Caco-2 (cell line): ENCODE results near the gene PI4K2B. TPM values are rescaled to one million over a fixed set of nuclear protein-coding genes. Genes with fewer than 3 reads are reported as not detected.

Experiments
- BruUV-seq: library from RNA; stranded (reverse); fragments of 400-500 nt; replicated peaks from 2 replicates; lab custom pipeline; 2021; lab: Mats Ljungman, UMichigan
- CTCF ChIA-PET: fragments of 300-600 bp; sonication (Branson Sonifier 250); formaldehyde crosslinking; loops from one replicate; lab custom pipeline; 2022; ENCODE audit warnings: antibody characterized with exemption; lab: Charles Lee
- POLR2A ChIA-PET: fragments of 300-600 bp; sonication (Branson Sonifier 250); formaldehyde crosslinking; loops from one replicate; lab custom pipeline; 2022; ENCODE audit warnings: antibody characterized with exemption; lab: Charles Lee
- DNase-seq, 2 experiments: peaks; one replicate each; pipeline versions ENCODE4 v3.0.0 to v3.0.0-alpha.2; 2020 to 2022
- H3K27me3 ChIP-seq: replicated peaks from 2 replicates; pipeline ENCODE4 v1.6.0; 2011; ENCODE audit warnings: low read length; ENCODE audit not compliant: control insufficient read depth, insufficient read depth
- H3K36me3 ChIP-seq: 2 replicates; pipeline ENCODE4 v1.5.1; 2011; ENCODE audit warnings: low read length; ENCODE audit not compliant: control insufficient read depth, insufficient read depth
- H3K4me1 ChIP-seq: fragments of 250-450 bp; sonication (Bioruptor Pico); 2 replicates; pipeline ENCODE4 v1.5.1; 2020; ENCODE audit warnings: mild to moderate bottlenecking
- H3K4me3 ChIP-seq: 2 replicates; pipeline ENCODE4 v1.5.1; 2011; ENCODE audit warnings: low read depth, mild to moderate bottlenecking, control low read depth, low read length
- H3K9me3 ChIP-seq: fragments of 250-450 bp; sonication (Bioruptor Pico); 2 replicates; pipeline ENCODE4 v1.5.1; 2020; ENCODE audit warnings: mild to moderate bottlenecking, moderate library complexity
- H3K27ac Mint-ChIP-seq: one replicate; pipeline ENCODE4 v1.8.0; 2022; ENCODE audit warnings: mixed read lengths; ENCODE audit not compliant: unreplicated experiment
- H3K27me3 Mint-ChIP-seq: one replicate; pipeline ENCODE4 v1.8.0; 2022; ENCODE audit warnings: mixed read lengths; ENCODE audit not compliant: insufficient read depth, unreplicated experiment
- H3K36me3 Mint-ChIP-seq: one replicate; pipeline ENCODE4 v1.8.0; 2022; ENCODE audit warnings: mild to moderate bottlenecking, mixed read lengths; ENCODE audit not compliant: insufficient read depth, unreplicated experiment
- H3K4me1 Mint-ChIP-seq: one replicate; pipeline ENCODE4 v1.8.0; 2022; ENCODE audit warnings: low read depth, mixed read lengths; ENCODE audit not compliant: unreplicated experiment
- H3K4me3 Mint-ChIP-seq: one replicate; pipeline ENCODE4 v1.8.0; 2022; ENCODE audit warnings: mild to moderate bottlenecking, moderate library complexity, mixed read lengths; ENCODE audit not compliant: unreplicated experiment
- H3K9me3 Mint-ChIP-seq: one replicate; pipeline ENCODE4 v1.8.0; 2022; ENCODE audit warnings: mixed read lengths; ENCODE audit not compliant: unreplicated experiment
- intact Hi-C: fragments of 100-400 bp; cut with micrococcal nuclease; formaldehyde crosslinking; loops from one replicate; pipeline ENCODE4 v1.10.0; 2022; ENCODE audit not compliant: unreplicated experiment
- total RNA-seq: library from RNA; stranded (reverse); gene quantifications from 2 replicates; pipeline ENCODE4 v1.2.3, GENCODE V29; 2022
- TF ChIP-seq, protein P1 (sequence below), 2 experiments: fragments of 200-600 bp in 1 of 2; IDR thresholded peaks; 1 replicate in 1 of 2; 2 replicates in 1 of 2; pipeline versions ENCODE4 v1.5.1 to v1.8.0; 2011 to 2022; ENCODE audit warnings: antibody characterized with exemption in 1 of 2, control low read depth in 1 of 2, inconsistent platforms in 1 of 2, low read depth in 1 of 2, low read length in 1 of 2, mild to moderate bottlenecking in 1 of 2, moderate library complexity in 1 of 2; ENCODE audit not compliant: insufficient read depth in 1 of 2, severe bottlenecking in 1 of 2, unreplicated experiment in 1 of 2

Gene PI4K2B
- total RNA-seq, 1 experiment from 2014 or later, result 25.0 TPM

DNA sequence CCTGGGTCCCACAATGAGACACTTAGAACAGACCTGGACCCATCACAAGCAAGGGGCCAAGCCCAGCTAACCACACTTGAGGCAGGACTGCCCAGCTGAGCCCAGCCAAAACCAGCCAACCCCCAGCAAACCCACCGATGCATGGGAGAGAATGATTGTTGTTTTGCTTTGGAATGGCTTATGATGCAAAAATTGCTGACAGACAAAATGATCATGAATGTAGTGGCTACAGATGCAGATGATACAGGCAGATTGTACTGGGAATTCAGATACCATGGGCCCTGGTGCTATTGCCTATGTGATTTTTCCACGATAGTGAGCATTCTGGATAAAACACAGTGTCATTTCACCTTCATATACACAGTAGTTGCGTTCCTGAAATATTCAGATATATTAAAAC, 69.7 kb downstream of the PI4K2B start:
- Mint-ChIP-seq H3K27me3 (no peaks in the 10 kb centered on the region), H3K4me3 (no peak overlapping the region), H3K9me3 (no peaks in the 10 kb centered on the region), H3K27ac (no peak overlapping the region), H3K4me1 (peaks cover 7% of the 10 kb centered on the region), H3K36me3 (peaks cover 6% of the 10 kb centered on the region)
- ChIA-PET POLR2A (no interaction called here), CTCF (interaction anchor here (3.2 kb wide), 1 partner anchor 9 kb away, joined by 17 read pairs; the partner anchor contains the start of gene ZCCHC4)
- Histone ChIP-seq H3K4me3 (no peak overlapping the region), H3K27me3 (no peaks in the 10 kb centered on the region), H3K9me3 (no peaks in the 10 kb centered on the region), H3K4me1 (peaks cover 12% of the 10 kb centered on the region), H3K36me3 (no peaks in the 10 kb centered on the region)
- no TSS peak for BruUV-seq
- TF ChIP-seq, protein P1, sequence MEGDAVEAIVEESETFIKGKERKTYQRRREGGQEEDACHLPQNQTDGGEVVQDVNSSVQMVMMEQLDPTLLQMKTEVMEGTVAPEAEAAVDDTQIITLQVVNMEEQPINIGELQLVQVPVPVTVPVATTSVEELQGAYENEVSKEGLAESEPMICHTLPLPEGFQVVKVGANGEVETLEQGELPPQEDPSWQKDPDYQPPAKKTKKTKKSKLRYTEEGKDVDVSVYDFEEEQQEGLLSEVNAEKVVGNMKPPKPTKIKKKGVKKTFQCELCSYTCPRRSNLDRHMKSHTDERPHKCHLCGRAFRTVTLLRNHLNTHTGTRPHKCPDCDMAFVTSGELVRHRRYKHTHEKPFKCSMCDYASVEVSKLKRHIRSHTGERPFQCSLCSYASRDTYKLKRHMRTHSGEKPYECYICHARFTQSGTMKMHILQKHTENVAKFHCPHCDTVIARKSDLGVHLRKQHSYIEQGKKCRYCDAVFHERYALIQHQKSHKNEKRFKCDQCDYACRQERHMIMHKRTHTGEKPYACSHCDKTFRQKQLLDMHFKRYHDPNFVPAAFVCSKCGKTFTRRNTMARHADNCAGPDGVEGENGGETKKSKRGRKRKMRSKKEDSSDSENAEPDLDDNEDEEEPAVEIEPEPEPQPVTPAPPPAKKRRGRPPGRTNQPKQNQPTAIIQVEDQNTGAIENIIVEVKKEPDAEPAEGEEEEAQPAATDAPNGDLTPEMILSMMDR (IDR thresholded peaks at IDR 0.05; ENCODE audit: insufficient read depth in 1 of 2, low read depth in 1 of 2, low read length in 1 of 2, severe bottlenecking in 1 of 2, unreplicated experiment in 1 of 2), result no peak
- intact Hi-C loops, result no loop called here
- no peak for DNase-seq

DNA sequence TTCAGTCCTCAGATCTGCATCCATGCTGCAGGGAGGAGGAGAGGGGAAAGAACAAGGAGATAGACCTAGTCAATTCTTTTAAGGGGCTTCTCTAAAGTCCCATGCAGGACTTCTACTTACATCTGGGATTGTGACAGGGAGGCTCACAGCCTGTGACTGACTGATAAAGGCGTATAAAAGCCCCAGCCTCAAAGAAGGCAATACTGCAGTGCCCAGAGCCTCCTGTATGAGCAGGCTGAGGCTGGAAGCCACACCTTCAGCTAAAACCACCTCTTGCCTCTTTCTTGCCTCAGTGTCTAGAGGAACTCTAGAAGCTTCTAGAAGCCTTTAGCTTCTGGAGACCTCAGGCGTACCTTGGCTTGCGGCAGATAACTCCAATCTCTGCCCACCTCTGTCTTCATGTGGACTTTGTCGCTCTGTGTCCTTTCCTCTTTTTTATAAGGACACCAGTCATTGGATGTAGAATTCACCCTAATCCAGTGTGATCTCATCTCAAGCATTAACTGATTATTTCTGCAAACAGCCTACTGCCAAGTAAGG, 72.8 kb downstream of the PI4K2B start:
- H3K4me1 Mint-ChIP-seq, result peaks cover 7% of the 10 kb centered on the region
- POLR2A ChIA-PET, result no interaction called here
- H3K27me3 ChIP-seq, result no peaks in the 10 kb centered on the region
- no peak overlapping the region for H3K4me3 Mint-ChIP-seq
- intact Hi-C loops, result no loop called here
- H3K36me3 Mint-ChIP-seq, result no peaks in the 10 kb centered on the region
- no peak for DNase-seq
- H3K27ac Mint-ChIP-seq, result no peak overlapping the region
- BruUV-seq, result no TSS peak
- CTCF ChIA-PET, result no interaction called here
- no peaks in the 10 kb centered on the region for H3K9me3 ChIP-seq
- TF ChIP-seq, protein P1 (IDR thresholded peaks at IDR 0.05; ENCODE audit: insufficient read depth in 1 of 2, low read depth in 1 of 2, low read length in 1 of 2, severe bottlenecking in 1 of 2, unreplicated experiment in 1 of 2), result no peak
- H3K9me3 Mint-ChIP-seq, result no peaks in the 10 kb centered on the region
- H3K4me1 ChIP-seq, result peaks cover 10% of the 10 kb centered on the region
- no peak overlapping the region for H3K4me3 ChIP-seq
- no peaks in the 10 kb centered on the region for H3K27me3 Mint-ChIP-seq
- H3K36me3 ChIP-seq, result no peaks in the 10 kb centered on the region

DNA sequence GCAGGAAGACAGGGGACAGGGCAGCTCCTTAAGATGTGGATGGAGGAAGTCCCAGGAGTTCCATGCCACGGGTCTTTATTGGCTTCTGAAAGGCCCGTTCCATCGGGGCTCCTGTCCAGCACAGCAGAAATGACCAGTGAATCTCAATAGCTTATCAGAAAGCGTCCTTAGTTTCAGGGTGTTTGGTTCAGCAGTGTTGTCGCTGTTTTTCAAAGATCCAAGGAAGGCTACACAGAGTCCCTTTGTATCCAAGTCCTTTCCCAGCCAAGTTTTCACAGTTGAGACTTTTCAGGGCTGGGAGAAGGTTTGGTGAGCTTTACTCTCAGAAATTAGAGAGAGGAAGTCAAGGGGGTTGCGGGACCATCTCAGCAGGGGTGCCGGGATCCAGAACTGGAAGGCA, 73.8 kb downstream of the PI4K2B start:
- Histone ChIP-seq H3K4me3 (no peak overlapping the region), H3K27me3 (no peaks in the 10 kb centered on the region), H3K4me1 (peaks cover 15% of the 10 kb centered on the region), H3K9me3 (no peaks in the 10 kb centered on the region), H3K36me3 (no peaks in the 10 kb centered on the region)
- H3K9me3 Mint-ChIP-seq, result no peaks in the 10 kb centered on the region
- H3K27me3 Mint-ChIP-seq, result no peaks in the 10 kb centered on the region
- intact Hi-C loops, result no loop called here
- no peak for DNase-seq
- peaks cover 6% of the 10 kb centered on the region for H3K36me3 Mint-ChIP-seq
- BruUV-seq, result no TSS peak
- TF ChIP-seq, protein P1 (IDR thresholded peaks at IDR 0.05; ENCODE audit: insufficient read depth in 1 of 2, low read depth in 1 of 2, low read length in 1 of 2, severe bottlenecking in 1 of 2, unreplicated experiment in 1 of 2), result no peak
- no peak overlapping the region for H3K4me3 Mint-ChIP-seq
- no peak overlapping the region for H3K27ac Mint-ChIP-seq
- H3K4me1 Mint-ChIP-seq, result peaks cover 7% of the 10 kb centered on the region
- ChIA-PET CTCF (no interaction called here), POLR2A (no interaction called here)
